GM23338 (cell line): ENCODE measurements around the gene CSRP2. TPM values are rescaled to one million over a fixed set of nuclear protein-coding genes. Genes with fewer than 3 reads are reported as not detected.
A peak's percentile ranks its signal among the peaks of the same experiment; 100 is the strongest.

Experiments
- ATAC-seq: fragments of 200-7000 bp; cut with Tn5 transposase; 3 replicates; pipeline ENCODE4 v1.9.1; 2020
- DNase-seq: peaks from one replicate; pipeline ENCODE4 v3.0.0-alpha.2; 2015; ENCODE audit warnings: low spot score
- H2AFZ ChIP-seq: fragments of 200-600 bp; sonication (generic); 2 replicates; pipeline ENCODE4 v1.8.0; 2016; ENCODE audit warnings: antibody characterized with exemption, mild to moderate bottlenecking, moderate library complexity
- H3F3A ChIP-seq: fragments of 200-600 bp; sonication (generic); replicated peaks from 2 replicates; pipeline ENCODE4 v1.8.0; 2017; ENCODE audit warnings: antibody characterized with exemption, mixed run types, low read depth
- H3K27ac ChIP-seq: fragments of 200-600 bp; sonication (generic); 2 replicates; pipeline ENCODE4 v1.6.1; 2016; ENCODE audit warnings: low read depth
- H3K27me3 ChIP-seq: fragments of 200-600 bp; sonication (generic); 2 replicates; pipeline ENCODE4 v1.8.0; 2016; ENCODE audit warnings: mild to moderate bottlenecking, mixed run types, moderate library complexity; ENCODE audit not compliant: insufficient read depth
- H3K36me3 ChIP-seq: fragments of 200-600 bp; sonication (generic); 2 replicates; pipeline ENCODE4 v1.8.0; 2016; ENCODE audit warnings: mild to moderate bottlenecking; ENCODE audit not compliant: insufficient read depth
- H3K4me1 ChIP-seq: fragments of 200-600 bp; sonication (generic); 2 replicates; pipeline ENCODE4 v1.8.0; 2016; ENCODE audit warnings: mild to moderate bottlenecking, moderate library complexity; ENCODE audit not compliant: insufficient read depth
- H3K4me2 ChIP-seq: fragments of 200-600 bp; sonication (generic); 2 replicates; pipeline ENCODE4 v1.7.1; 2017; ENCODE audit warnings: mixed run types
- H3K4me3 ChIP-seq: fragments of 200-600 bp; sonication (generic); 2 replicates; pipeline ENCODE4 v1.6.1; 2016; ENCODE audit warnings: mixed run types
- H3K79me2 ChIP-seq: fragments of 200-600 bp; sonication (generic); replicated peaks from 2 replicates; pipeline ENCODE4 v1.8.0; 2017; ENCODE audit warnings: mild to moderate bottlenecking; ENCODE audit not compliant: insufficient read depth
- H3K9me2 ChIP-seq: fragments of 200-600 bp; sonication (generic); 2 replicates; pipeline ENCODE4 v1.8.0; 2017; ENCODE audit not compliant: insufficient read depth
- H4K20me1 ChIP-seq: fragments of 200-600 bp; sonication (generic); replicated peaks from 2 replicates; pipeline ENCODE4 v1.8.0; 2017; ENCODE audit warnings: mild to moderate bottlenecking; ENCODE audit not compliant: insufficient read depth
- H3K27ac Mint-ChIP-seq: 2 replicates; pipeline ENCODE4 v1.8.0; 2020; ENCODE audit warnings: inconsistent platforms, mild to moderate bottlenecking, moderate library complexity, mixed read lengths
- H3K27me3 Mint-ChIP-seq: 3 replicates; pipeline ENCODE4 v1.8.0; 2022; ENCODE audit warnings: low read depth, mild to moderate bottlenecking, moderate library complexity, mixed read lengths, inconsistent platforms; ENCODE audit not compliant: insufficient read depth, poor library complexity
- H3K36me3 Mint-ChIP-seq: 3 replicates; pipeline ENCODE4 v1.8.0; 2021; ENCODE audit warnings: low read depth, mild to moderate bottlenecking, inconsistent platforms, moderate library complexity, mixed read lengths
- H3K4me1 Mint-ChIP-seq: 3 replicates; pipeline ENCODE4 v1.8.0; 2020; ENCODE audit warnings: mild to moderate bottlenecking, inconsistent platforms, mixed read lengths
- H3K4me3 Mint-ChIP-seq: 3 replicates; pipeline ENCODE4 v1.8.0; 2021; ENCODE audit warnings: moderate library complexity, mild to moderate bottlenecking, inconsistent platforms, mixed read lengths
- H3K9me3 Mint-ChIP-seq: 3 replicates; pipeline ENCODE4 v1.8.0; 2020; ENCODE audit warnings: moderate library complexity, mild to moderate bottlenecking, inconsistent platforms, mixed read lengths
- EZH2 ChIP-seq: fragments of 200-600 bp; sonication (generic); IDR thresholded peaks from one replicate; pipeline ENCODE4 v1.8.0; 2017; ENCODE audit warnings: antibody characterized with exemption, mild to moderate bottlenecking, low read depth; ENCODE audit not compliant: unreplicated experiment
- ZNF114 ChIP-seq: fragments of 250-450 bp; sonication (Bioruptor Pico); IDR thresholded peaks from 2 replicates; pipeline ENCODE4 v1.5.0; 2020; ENCODE audit warnings: mild to moderate bottlenecking, moderate library complexity
- polyA plus RNA-seq: library from polyadenylated mRNA; unstranded; fragments of >200 nt; fragmentation: Nextera tagmentation; extraction: Ambion mirVana; gene quantifications from 2 replicates; pipeline ENCODE4 v1.2.1, GENCODE V29; 2016
- total RNA-seq: library from RNA; depleted of rRNA; stranded (reverse); fragments of >200 nt; shearing (Covaris generic); gene quantifications from 2 replicates; pipeline ENCODE4 v1.2.3, GENCODE V29; 2014
- TF ChIP-seq, protein P1 (sequence below): fragments of 250-450 bp; sonication (Bioruptor Pico); IDR thresholded peaks from 2 replicates; pipeline ENCODE4 v1.5.0; 2020; ENCODE audit warnings: mild to moderate bottlenecking, moderate library complexity

Gene CSRP2
- total and polyA plus RNA-seq, 2 experiments from 2014 or later, result 166 to 315 TPM

DNA sequence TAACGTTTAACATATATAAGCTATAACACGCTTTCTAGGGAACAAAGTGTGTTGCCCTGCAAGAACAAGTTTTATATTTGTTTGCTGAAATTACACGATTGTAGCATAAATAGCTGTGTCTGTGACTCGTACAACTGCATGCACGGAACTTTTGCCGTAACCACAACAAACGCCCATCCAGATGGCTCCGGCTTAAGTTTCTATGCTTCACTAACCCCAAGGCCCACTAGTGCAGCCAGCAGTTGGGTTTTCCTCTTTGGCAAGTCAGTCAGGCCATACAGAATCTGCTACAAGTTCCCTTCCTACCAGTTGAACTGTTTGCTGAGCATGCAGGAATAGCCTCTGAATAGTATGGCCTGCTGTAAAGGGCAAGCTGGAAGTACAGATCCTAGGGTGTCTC, 12.1 kb downstream of the CSRP2 start (continued):
- TF ChIP-seq, protein P1, sequence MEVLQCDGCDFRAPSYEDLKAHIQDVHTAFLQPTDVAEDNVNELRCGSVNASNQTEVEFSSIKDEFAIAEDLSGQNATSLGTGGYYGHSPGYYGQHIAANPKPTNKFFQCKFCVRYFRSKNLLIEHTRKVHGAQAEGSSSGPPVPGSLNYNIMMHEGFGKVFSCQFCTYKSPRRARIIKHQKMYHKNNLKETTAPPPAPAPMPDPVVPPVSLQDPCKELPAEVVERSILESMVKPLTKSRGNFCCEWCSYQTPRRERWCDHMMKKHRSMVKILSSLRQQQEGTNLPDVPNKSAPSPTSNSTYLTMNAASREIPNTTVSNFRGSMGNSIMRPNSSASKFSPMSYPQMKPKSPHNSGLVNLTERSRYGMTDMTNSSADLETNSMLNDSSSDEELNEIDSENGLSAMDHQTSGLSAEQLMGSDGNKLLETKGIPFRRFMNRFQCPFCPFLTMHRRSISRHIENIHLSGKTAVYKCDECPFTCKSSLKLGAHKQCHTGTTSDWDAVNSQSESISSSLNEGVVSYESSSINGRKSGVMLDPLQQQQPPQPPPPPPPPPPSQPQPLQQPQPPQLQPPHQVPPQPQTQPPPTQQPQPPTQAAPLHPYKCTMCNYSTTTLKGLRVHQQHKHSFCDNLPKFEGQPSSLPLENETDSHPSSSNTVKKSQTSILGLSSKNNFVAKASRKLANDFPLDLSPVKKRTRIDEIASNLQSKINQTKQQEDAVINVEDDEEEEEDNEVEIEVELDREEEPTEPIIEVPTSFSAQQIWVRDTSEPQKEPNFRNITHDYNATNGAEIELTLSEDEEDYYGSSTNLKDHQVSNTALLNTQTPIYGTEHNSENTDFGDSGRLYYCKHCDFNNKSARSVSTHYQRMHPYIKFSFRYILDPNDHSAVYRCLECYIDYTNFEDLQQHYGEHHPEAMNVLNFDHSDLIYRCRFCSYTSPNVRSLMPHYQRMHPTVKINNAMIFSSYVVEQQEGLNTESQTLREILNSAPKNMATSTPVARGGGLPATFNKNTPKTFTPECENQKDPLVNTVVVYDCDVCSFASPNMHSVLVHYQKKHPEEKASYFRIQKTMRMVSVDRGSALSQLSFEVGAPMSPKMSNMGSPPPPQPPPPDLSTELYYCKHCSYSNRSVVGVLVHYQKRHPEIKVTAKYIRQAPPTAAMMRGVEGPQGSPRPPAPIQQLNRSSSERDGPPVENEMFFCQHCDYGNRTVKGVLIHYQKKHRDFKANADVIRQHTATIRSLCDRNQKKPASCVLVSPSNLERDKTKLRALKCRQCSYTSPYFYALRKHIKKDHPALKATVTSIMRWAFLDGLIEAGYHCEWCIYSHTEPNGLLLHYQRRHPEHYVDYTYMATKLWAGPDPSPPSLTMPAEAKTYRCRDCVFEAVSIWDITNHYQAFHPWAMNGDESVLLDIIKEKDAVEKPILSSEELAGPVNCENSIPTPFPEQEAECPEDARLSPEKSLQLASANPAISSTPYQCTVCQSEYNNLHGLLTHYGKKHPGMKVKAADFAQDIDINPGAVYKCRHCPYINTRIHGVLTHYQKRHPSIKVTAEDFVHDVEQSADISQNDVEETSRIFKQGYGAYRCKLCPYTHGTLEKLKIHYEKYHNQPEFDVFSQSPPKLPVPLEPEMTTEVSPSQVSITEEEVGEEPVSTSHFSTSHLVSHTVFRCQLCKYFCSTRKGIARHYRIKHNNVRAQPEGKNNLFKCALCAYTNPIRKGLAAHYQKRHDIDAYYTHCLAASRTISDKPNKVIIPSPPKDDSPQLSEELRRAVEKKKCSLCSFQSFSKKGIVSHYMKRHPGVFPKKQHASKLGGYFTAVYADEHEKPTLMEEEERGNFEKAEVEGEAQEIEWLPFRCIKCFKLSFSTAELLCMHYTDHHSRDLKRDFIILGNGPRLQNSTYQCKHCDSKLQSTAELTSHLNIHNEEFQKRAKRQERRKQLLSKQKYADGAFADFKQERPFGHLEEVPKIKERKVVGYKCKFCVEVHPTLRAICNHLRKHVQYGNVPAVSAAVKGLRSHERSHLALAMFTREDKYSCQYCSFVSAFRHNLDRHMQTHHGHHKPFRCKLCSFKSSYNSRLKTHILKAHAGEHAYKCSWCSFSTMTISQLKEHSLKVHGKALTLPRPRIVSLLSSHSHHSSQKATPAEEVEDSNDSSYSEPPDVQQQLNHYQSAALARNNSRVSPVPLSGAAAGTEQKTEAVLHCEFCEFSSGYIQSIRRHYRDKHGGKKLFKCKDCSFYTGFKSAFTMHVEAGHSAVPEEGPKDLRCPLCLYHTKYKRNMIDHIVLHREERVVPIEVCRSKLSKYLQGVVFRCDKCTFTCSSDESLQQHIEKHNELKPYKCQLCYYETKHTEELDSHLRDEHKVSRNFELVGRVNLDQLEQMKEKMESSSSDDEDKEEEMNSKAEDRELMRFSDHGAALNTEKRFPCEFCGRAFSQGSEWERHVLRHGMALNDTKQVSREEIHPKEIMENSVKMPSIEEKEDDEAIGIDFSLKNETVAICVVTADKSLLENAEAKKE (CRISPR knock-in tag), result no peak

DNA sequence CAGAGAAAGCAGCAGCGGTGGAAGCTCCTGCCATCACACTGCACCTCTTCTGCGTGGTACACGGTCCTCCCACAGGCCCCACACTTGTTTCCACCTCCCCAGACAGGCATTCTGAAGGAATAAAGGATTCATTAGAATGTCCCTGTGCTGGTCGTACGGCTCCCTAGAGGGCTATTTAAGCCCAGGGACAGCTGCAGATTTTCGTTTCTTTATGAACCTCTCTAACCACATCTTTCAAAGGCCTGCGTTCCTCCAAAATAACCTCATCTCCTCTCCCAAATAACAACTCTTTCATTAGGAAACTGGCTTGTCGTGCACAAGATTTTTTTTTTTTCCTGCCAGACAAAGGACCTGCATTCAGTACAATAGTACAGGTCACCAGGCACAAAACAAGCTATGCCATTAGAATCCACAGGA, 12.7 kb downstream of the CSRP2 start:
- H3K27ac Mint-ChIP-seq, result peak overlapping the region; percentile 58
- H3K27me3 ChIP-seq, result no peaks in the 10 kb centered on the region
- peaks cover 46% of the 10 kb centered on the region for H3K79me2 ChIP-seq
- H3K4me1 Mint-ChIP-seq, result peaks cover 44% of the 10 kb centered on the region
- H3K4me3 Mint-ChIP-seq, result no peak overlapping the region
- H3K4me3 ChIP-seq, result no peak overlapping the region
- DNase-seq (peak; percentile 17), ATAC-seq (peak; percentile 63)
- TF ChIP-seq, protein P1 (CRISPR knock-in tag), result no peak
- no peak for TF ChIP-seq ZNF114 (CRISPR knock-in tag)
- no peak for TF ChIP-seq EZH2
- 0 out of 2 replicates have a peak, but pooled peaks cover 5% of the 10 kb centered on the region for H4K20me1 ChIP-seq
- H3K4me1 ChIP-seq, result peaks cover 32% of the 10 kb centered on the region
- H3K4me2 ChIP-seq, result no peak overlapping the region
- peaks cover 4% of the 10 kb centered on the region for H3K27me3 Mint-ChIP-seq
- H3K9me2 ChIP-seq, result no peaks in the 10 kb centered on the region
- H3K36me3 Mint-ChIP-seq, result peaks cover 38% of the 10 kb centered on the region
- 0 out of 2 replicates have a peak overlapping the region, but pooled peaks have one; percentile 16 for H3K27ac ChIP-seq
- H3K36me3 ChIP-seq, result no peaks in the 10 kb centered on the region
- no peaks in the 10 kb centered on the region for H3F3A ChIP-seq
- no peaks in the 10 kb centered on the region for H3K9me3 Mint-ChIP-seq
- H2AFZ ChIP-seq, result no peak overlapping the region
